Mononuclear cell (primary cell): ENCODE measurements around the gene FLNB. TPM values are rescaled to one million over a fixed set of nuclear protein-coding genes. Genes with fewer than 3 reads are reported as not detected.
"Not testable (repeated sequence)": the region's sequence is repeated elsewhere in the genome, so short reads cannot be mapped to it uniquely, and the experiment has no call there.

ENCODE experiments used
- H3K27me3 ChIP-seq: 2 replicates; pipeline ENCODE4 v1.6.0; 2011; ENCODE audit warnings: low read length, control low read depth; ENCODE audit not compliant: insufficient read depth
- H3K4me1 ChIP-seq: 2 replicates; pipeline ENCODE4 v1.5.1; 2011; ENCODE audit warnings: mild to moderate bottlenecking, low read length, control low read depth; ENCODE audit not compliant: insufficient read depth
- H3K4me3 ChIP-seq: 2 replicates; pipeline ENCODE4 v1.5.1; 2011; ENCODE audit warnings: mild to moderate bottlenecking, low read length, moderate library complexity
- H3K9me3 ChIP-seq: 2 replicates; pipeline ENCODE4 v1.5.1; 2011; ENCODE audit warnings: low read depth, mild to moderate bottlenecking, control low read depth, low read length
- total RNA-seq: library from RNA; depleted of rRNA; stranded (reverse); fragments of >200 nt; gene quantifications from one replicate; pipeline ENCODE4 v1.2.3, GENCODE V29; 2012

Gene FLNB
- total RNA-seq, 1 donor = 29.1 TPM

DNA sequence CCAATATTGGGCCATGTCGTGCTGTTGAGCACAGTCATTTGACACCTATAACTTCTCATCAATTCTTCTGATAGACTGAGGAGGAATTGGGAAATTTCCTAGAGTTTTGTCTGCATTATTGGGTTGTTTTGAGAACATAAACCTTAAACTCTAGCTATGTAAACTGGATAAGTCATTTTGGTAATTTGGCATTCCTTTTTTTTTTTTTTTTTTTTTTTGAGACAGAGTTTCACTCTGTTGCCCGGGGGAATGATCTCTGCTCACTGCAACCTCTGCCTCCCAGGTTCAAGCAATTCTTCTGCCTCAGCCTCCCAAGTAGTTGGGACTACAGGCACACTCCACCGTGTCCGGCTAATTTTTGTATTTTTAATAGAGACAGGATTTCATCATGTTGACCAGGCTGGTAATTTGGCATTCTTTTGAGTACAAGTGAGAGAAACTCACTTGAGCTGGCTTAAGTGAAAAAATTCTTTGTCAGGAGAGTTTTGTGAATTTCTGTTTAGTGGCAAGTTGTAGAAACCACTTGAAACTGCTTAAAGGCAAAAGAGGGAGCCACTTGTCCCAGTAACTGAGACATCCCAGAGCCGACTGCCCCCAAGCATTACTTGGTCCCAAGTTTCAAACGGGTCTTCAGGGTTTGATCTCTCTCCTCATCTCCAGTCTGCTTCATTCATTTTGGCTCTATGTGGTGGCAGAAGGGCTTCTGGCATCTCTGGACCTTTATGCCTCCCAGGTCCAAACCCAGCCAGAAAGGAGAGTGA is 34.9 kb downstream of the FLNB start:
- no peaks in the 10 kb centered on the region for H3K27me3 ChIP-seq
- no peaks in the 10 kb centered on the region for H3K9me3 ChIP-seq
- no peak overlapping the region for H3K4me3 ChIP-seq
- H3K4me1 ChIP-seq = peaks cover 38% of the 10 kb centered on the region

- Histone ChIP-seq H3K4me1 (peaks cover 35% of the 10 kb centered on the region), H3K4me3 (no peak overlapping the region)
Observed at GRCh38 chr3:58043933-58044332, 35.7 kb downstream of the FLNB start.

DNA sequence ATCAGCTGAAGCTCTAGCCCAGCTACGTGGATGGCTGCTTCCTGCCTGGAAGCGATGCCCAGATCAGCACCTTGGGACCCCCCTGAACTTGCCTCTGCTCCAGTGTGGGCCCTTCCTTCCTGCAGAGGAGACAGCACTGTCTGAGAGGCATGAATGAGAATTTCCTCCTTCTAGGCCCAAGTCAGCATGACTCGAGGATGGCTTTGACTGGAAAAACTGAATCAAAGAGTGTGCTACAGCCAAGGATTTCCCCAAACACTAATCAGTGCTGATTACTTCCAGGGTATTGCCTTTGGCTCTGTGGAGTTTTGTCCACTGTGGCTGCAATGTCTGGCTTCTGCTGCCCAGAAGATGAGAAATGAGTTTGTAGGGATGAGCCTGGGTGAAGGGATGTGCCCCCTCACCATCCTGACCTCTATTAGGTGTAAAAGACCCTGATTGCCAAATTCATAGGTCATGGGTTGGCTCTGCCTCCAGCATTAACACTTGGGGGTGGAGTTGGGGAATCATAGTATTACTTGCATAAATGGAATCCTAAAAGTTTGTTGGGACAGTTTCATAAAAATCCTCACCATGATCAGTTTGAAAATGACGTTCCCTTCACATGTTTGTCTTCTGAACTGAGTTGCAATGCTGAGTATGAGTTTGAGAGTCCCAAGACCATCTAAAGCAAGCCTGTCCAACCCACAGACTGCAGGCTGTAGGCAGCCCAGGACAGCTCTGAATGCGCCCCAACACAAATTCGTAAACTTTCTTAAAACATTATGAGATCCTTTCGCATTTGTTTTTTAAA is 36.7 kb downstream of the FLNB start:
- Histone ChIP-seq H3K4me1 (peaks cover 25% of the 10 kb centered on the region), H3K27me3 (no peaks in the 10 kb centered on the region), H3K9me3 (no peaks in the 10 kb centered on the region), H3K4me3 (no peak overlapping the region)

More at GRCh38 chr3:58043933-58044332, 35.7 kb downstream of the FLNB start:
- Histone ChIP-seq H3K9me3 (no peaks in the 10 kb centered on the region), H3K27me3 (no peaks in the 10 kb centered on the region)

DNA sequence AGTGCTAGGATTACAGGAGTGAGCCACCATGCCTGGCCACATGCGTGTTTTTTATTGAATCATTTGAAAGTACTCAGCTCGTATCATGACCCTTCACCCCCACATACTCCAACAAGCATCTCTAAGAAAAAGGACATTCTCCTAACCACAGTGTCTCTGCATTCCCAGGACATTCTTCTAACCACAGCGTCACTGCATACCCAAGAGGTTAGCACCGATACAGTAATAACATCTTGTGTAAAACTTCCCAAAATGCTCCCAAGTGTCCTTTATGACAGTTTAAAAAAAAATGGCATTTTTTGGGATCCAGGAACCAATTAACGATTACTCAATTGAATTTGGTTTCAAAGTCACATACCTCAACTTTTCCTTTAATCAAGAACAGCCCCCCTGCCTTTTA is 39.6 kb downstream of the FLNB start:
- Histone ChIP-seq H3K9me3 (no peaks in the 10 kb centered on the region), H3K4me1 (peaks cover 28% of the 10 kb centered on the region), H3K27me3 (no peaks in the 10 kb centered on the region), H3K4me3 (no peak overlapping the region)

- peaks cover 32% of the 10 kb centered on the region for H3K4me1 ChIP-seq
- no peaks in the 10 kb centered on the region for H3K27me3 ChIP-seq
- no peak overlapping the region for H3K4me3 ChIP-seq
- H3K9me3 ChIP-seq = no peaks in the 10 kb centered on the region
Observed at GRCh38 chr3:58048301-58048700, 40.1 kb downstream of the FLNB start.

- H3K4me1 ChIP-seq = peaks cover 32% of the 10 kb centered on the region
- H3K4me3 ChIP-seq = no peak overlapping the region
- H3K27me3 ChIP-seq = no peaks in the 10 kb centered on the region
- no peaks in the 10 kb centered on the region for H3K9me3 ChIP-seq
Observed at GRCh38 chr3:58049143-58049785, 41.0 kb downstream of the FLNB start.

GRCh38 chr3:58051196-58051595 is 43.0 kb downstream of the FLNB start:
- Histone ChIP-seq H3K4me1 (peaks cover 32% of the 10 kb centered on the region), H3K9me3 (no peaks in the 10 kb centered on the region), H3K27me3 (no peaks in the 10 kb centered on the region), H3K4me3 (no peak overlapping the region)

DNA sequence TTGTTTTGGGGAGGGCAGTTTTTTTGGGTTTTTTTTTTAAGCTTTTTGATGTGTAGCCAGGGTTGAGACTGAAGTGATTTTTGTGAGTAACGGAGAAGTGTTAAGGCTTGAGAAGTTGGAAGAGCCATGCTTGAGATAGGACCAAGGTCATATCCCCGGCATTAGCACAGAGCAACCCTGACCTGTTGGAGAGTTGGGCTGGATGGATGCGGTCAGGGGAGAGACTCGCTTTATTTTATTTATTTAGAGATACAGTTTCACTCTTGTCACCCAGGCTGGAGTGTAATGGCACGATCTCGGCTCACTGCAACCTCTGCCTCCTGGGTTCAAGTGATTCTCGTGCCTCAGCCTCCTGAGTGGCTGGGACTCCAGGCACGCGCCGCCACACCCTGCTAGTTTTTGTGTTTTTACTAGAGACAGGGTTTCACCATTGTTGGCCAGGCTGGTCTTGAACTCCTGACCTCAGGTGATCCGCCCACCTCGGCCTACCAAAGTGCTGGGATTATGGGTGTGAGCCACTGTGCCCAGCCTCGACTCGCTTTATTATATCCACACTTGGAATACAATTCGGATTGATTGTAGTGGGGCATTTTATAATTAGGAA is 43.5 kb downstream of the FLNB start:
- not testable (repeated sequence) for H3K27me3 ChIP-seq, H3K4me3 ChIP-seq, H3K9me3 ChIP-seq
- peaks cover 32% of the 10 kb centered on the region for H3K4me1 ChIP-seq

DNA sequence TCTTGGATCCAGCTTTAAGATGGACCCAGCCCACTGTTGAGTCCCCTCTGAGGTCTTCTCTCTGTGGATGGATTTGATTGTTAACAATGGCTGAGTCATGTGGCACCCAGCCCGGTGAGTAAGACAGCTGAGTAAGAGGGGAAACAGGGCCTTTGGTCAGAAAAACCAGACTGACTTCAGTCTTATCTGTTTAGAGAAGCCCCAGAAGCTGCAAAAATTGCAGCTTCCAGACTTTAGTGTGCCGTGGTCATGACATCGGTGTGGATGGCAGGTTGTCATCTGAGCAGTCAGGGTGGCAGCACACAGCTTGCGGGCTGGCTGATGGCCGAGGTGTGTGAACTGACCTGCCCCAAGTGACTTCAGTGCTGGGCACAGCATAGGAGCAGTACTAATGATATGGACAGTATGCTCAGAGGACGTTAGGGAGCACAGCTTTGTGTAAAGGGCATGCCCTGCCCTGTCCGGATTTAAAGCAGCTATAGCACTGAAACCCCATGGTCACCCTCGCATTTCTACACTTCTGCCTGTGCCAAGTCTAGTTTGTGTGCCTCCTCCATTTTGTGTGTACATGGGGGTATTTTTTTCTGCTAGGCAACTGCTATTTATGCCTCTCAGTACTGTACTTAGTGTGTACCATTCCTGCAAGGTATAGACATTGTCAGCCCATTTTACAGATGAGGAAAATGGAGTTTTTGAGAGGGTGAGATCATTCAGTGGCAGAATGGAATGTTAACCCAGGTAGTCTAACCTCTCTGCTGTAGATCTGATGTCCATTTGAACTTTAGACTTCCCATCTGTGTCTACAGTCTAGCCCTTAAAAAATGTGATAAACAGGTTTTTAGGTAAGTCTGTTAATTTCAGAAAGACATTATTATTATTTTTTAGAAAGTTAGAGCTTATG is 44.4 kb downstream of the FLNB start:
- Histone ChIP-seq H3K4me1 (peaks cover 36% of the 10 kb centered on the region), H3K9me3 (no peaks in the 10 kb centered on the region), H3K27me3 (no peaks in the 10 kb centered on the region), H3K4me3 (no peak overlapping the region)

- Histone ChIP-seq H3K9me3 (no peaks in the 10 kb centered on the region), H3K4me1 (peaks cover 45% of the 10 kb centered on the region), H3K4me3 (no peak overlapping the region), H3K27me3 (no peaks in the 10 kb centered on the region)
Observed at GRCh38 chr3:58054652-58055051, 46.4 kb downstream of the FLNB start.

GRCh38 chr3:58055314-58055713 is 47.1 kb downstream of the FLNB start:
- H3K27me3 ChIP-seq = no peaks in the 10 kb centered on the region
- H3K4me3 ChIP-seq = no peak overlapping the region
- H3K4me1 ChIP-seq = peaks cover 46% of the 10 kb centered on the region
- no peaks in the 10 kb centered on the region for H3K9me3 ChIP-seq

DNA sequence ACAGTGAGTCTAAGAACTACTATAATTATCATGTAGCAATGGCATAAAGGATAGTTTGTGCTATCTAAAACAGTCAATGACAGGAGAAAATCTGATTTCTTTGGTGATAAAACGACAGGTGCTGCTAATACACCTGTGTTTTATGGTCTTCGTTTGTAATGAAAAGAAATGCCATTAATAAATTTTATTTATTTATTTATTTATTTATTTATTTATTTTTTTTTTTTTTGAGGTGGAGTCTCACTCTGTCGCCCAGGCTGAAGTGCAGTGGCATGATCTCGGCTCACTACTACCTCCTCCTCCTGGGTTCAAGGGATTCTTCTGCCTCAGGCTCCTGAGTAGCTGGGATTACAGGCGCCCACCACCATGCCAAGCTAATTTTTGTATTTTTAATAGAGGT is 47.7 kb downstream of the FLNB start:
- H3K4me3 ChIP-seq, H3K9me3 ChIP-seq, H3K27me3 ChIP-seq: not testable (repeated sequence)
- peaks cover 41% of the 10 kb centered on the region for H3K4me1 ChIP-seq

GRCh38 chr3:58058361-58059263 is 50.4 kb downstream of the FLNB start:
- Histone ChIP-seq H3K4me3 (no peak overlapping the region), H3K27me3 (no peaks in the 10 kb centered on the region), H3K4me1 (peaks cover 25% of the 10 kb centered on the region), H3K9me3 (no peaks in the 10 kb centered on the region)
